GM19193 (cell line): Measurements from ENCODE around the gene TARBP1.
A peak's percentile ranks its signal among the peaks of the same experiment; 100 is the strongest.

Experiments
- POLR2A ChIP-seq: IDR thresholded peaks from 4 replicates; pipeline ENCODE4 v1.6.1; 2011; ENCODE audit not compliant: insufficient read depth, insufficient read length; ENCODE audit errors: extremely low read depth

TARBP1 gene

GRCh38 chr1:234396092-234396491, 82.9 kb downstream of the TARBP1 start:
- TF ChIP-seq POLR2A, result no peak

GRCh38 chr1:234395297-234395696, 83.7 kb downstream of the TARBP1 start:
- TF ChIP-seq POLR2A, result no peak

- TF ChIP-seq POLR2A, result no peak
These were observed 85.8 kb downstream of the TARBP1 start for GRCh38 chr1:234393190-234393589.

GRCh38 chr1:234388094-234388493, 90.9 kb downstream of the TARBP1 start:
- no peak for TF ChIP-seq POLR2A

- TF ChIP-seq POLR2A, result no peak
These were observed 92.9 kb downstream of the TARBP1 start for GRCh38 chr1:234386122-234386521.

- TF ChIP-seq POLR2A, result no peak
These were observed 97.1 kb downstream of the TARBP1 start for GRCh38 chr1:234381699-234382555.

GRCh38 chr1:234375672-234376071, 103.3 kb downstream of the TARBP1 start:
- TF ChIP-seq POLR2A, result no peak

- TF ChIP-seq POLR2A, result no peak
These were observed 105.1 kb downstream of the TARBP1 start for GRCh38 chr1:234373959-234374254.

GRCh38 chr1:234373064-234373958, 105.7 kb downstream of the TARBP1 start, which contains the start of gene COA6:
Gene COA6, plus strand, starts transcription at chr1:234373456. Its CDS starts 11 bp downstream, at chr1:234373467.
- TF ChIP-seq POLR2A, result peak; percentile 94

- no peak for TF ChIP-seq POLR2A
These were observed 106.8 kb downstream of the TARBP1 start for GRCh38 chr1:234372011-234372757.

- TF ChIP-seq POLR2A, result no peak
These were observed 107.6 kb downstream of the TARBP1 start for GRCh38 chr1:234371414-234371813.

- no peak for TF ChIP-seq POLR2A
These were observed 109.2 kb downstream of the TARBP1 start for GRCh38 chr1:234369784-234370183.

- TF ChIP-seq POLR2A, result no peak
These were observed 109.9 kb downstream of the TARBP1 start for GRCh38 chr1:234369033-234369430.

- TF ChIP-seq POLR2A, result no peak
These were observed 110.5 kb downstream of the TARBP1 start for GRCh38 chr1:234368320-234369032.
